ENCODE results near the gene TRIM54.

TRIM54 gene, protein sequence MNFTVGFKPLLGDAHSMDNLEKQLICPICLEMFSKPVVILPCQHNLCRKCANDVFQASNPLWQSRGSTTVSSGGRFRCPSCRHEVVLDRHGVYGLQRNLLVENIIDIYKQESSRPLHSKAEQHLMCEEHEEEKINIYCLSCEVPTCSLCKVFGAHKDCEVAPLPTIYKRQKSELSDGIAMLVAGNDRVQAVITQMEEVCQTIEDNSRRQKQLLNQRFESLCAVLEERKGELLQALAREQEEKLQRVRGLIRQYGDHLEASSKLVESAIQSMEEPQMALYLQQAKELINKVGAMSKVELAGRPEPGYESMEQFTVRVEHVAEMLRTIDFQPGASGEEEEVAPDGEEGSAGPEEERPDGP

GRCh38 chr2:27281855-27282559 lies at the start of gene TRIM54:
TRIM54 (plus strand) TSS chr2:27282429; CDS start chr2:27282732, 303 bp downstream.
- no peak for DNase-seq (ENCODE audit: low read depth)

GRCh38 chr2:27233341-27233740 lies 48.9 kb upstream of the TRIM54 start:
- no peak for DNase-seq (ENCODE audit: low read depth)

DNA sequence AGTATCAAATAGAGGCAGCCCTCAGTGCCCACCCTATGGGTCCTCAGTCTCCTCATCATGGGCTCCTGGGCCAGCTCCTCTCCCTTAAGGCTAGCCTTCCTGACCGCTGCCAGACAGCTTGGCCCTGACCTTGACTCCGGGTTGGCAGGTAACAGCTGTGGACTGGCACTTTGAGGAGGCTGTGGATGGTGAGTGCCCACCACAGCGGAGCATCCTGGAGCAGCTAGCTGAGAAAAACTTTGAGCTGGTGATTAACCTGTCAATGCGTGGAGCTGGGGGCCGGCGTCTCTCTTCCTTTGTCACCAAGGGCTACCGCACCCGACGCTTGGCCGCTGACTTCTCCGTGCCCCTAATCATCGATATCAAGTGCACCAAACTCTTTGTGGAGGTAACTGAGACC lies 46.1 kb upstream of the TRIM54 start:
- no peak for DNase-seq (ENCODE audit: low read depth)

DNA sequence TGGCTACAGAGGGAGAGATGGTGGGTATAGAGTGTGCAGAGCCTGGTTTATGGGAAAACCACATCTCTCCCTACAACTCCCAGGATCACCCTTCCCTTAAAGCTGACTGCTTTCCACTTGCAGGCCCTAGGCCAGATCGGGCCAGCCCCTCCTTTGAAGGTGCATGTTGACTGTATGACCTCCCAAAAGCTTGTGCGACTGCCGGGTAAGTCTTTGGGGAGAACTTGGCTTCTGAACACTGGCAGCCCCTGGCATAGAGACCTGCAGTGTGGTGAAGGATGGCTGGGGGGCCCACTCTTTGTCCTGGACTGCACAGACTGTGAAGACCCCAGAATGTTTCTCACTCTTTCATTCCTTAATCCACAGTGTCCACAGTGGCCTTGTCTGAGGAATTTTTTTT lies 45.6 kb upstream of the TRIM54 start:
- DNase-seq (ENCODE audit: low read depth): no peak

DNA sequence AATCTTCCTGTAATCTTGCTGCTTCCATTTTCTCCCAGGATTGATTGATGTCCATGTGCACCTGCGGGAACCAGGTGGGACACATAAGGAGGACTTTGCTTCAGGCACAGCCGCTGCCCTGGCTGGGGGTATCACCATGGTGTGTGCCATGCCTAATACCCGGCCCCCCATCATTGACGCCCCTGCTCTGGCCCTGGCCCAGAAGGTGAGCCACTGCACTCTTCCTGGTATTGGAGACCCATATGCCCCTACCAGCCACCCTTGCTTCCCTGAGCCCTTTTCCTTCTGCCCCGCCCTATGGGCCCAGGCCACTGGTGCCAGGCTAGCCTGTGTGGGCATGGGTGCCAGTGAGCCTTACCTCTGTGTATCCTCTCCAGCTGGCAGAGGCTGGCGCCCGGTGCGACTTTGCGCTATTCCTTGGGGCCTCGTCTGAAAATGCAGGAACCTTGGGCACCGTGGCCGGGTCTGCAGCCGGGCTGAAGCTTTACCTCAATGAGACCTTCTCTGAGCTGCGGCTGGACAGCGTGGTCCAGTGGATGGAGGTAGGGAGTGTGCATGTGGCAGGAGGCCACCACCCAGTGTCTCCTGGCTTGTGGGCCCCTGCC lies 44.8 kb upstream of the TRIM54 start:
- DNase-seq (ENCODE audit: low read depth): no peak

DNA sequence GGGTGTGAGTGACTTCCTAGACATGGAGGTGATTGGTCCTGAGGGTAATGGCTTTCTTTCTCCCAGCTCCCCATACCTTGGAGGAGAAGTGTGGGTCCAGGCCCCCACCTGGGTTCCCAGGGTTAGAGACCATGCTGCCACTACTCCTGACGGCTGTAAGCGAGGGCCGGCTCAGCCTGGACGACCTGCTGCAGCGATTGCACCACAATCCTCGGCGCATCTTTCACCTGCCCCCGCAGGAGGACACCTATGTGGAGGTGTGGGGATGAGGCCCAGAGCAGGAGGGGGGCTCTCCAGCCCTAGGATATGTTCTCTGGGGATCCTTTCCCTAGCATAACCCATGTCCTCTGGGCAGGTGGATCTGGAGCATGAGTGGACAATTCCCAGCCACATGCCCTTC lies 43.3 kb upstream of the TRIM54 start:
- DNase-seq (ENCODE audit: low read depth): no peak

DNA sequence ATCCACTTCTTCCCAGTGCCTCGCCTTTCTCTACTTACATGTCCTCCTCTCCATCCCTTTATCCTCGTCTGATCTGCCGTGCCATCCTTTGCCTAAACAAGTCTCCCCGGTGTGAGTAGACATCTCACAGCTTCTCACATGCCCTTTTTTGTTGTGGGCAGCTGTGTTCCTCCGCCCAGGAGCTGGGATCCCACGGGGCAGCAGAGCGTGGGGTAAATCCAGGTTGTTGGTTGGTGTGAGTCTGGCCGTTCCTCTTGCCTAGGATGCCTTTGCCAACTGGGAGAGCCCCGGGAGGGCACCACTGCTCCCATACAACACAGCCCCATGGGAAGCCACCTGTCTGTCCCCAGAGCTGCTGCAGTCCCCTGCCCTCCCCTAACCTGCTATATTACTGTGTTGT lies 41.8 kb upstream of the TRIM54 start:
- no peak for DNase-seq (ENCODE audit: low read depth)

DNA sequence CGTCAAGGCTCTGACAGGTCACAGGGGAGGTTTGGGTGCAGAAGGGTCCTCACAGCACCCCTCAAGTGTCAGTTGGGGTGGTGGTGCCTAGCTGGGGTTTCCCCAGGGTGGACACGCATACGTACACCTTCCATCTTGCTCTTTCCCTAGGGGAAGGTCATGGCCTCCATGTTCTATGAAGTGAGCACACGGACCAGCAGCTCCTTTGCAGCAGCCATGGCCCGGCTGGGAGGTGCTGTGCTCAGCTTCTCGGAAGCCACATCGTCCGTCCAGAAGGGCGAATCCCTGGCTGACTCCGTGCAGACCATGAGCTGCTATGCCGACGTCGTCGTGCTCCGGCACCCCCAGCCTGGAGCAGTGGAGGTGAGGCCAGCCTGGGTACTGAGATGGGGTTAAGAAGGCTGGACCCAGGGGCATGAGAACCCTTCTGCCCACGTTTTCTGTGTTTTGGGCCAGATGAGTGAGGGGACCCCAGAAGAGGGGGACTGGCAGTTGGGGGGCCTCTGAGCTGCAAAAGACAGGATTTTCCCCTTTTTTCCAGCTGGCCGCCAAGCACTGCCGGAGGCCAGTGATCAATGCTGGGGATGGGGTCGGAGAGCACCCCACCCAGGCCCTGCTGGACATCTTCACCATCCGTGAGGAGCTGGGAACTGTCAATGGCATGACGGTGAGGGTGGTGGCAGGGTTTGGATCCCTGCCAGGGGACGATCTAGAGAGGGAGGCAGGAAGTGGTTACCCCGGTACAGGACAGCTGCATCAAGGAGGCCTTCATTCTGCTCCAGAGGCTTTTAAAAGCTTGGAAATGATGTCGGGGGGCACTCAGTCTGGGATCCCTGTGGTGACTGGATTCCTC lies 40.2 kb upstream of the TRIM54 start:
- no peak for DNase-seq (ENCODE audit: low read depth)

DNA sequence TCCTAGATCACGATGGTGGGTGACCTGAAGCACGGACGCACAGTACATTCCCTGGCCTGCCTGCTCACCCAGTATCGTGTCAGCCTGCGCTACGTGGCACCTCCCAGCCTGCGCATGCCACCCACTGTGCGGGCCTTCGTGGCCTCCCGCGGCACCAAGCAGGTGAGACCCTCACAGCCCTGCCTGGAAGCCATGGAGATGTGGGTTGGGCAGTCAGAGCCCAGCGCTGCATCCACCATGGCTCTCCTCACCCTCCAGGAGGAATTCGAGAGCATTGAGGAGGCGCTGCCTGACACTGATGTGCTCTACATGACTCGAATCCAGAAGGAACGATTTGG lies 39.6 kb upstream of the TRIM54 start:
- no peak for DNase-seq (ENCODE audit: low read depth)

- no peak for DNase-seq (ENCODE audit: low read depth)
These were observed 38.7 kb upstream of the TRIM54 start for GRCh38 chr2:27243391-27244130.

DNA sequence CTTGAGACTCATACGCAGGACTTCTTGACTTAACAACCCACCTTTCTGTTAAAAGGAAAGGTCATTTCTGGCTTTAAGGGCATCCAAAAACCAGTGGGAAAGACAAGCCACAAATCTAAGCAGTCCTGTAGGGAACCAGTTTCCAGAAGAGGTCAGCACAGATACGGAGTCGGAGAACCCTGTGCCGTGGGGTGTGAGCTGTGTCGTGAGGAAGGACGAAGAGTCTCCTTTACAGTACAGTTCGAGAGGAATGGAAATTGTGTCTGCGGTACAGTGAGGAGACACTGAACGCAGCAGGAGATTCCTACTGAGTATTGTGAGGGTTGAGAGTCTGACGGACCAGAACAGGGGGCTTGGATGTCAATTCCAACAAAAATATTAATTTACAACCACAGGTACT lies 37.1 kb upstream of the TRIM54 start:
- no peak for DNase-seq (ENCODE audit: low read depth)

DNA sequence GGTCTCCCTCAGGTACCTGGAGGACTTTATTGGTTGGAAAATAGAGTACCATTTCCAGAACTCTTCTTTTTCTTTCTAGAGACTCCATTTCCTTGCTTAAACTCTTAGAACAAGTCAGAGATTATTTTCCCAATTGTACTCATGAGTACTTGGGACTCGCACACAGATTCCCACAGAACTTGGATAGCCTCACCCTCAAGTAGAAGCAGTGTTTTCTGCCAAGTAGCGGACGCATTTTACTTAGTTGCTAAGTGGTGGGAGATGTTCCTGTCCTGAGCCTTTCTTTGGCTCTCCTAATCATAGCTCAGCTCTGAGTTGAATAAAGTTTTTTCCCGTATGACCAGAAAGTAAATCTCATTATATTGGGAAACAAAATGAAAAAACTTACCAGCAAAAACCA lies 36.6 kb upstream of the TRIM54 start:
- no peak for DNase-seq (ENCODE audit: low read depth)

DNA sequence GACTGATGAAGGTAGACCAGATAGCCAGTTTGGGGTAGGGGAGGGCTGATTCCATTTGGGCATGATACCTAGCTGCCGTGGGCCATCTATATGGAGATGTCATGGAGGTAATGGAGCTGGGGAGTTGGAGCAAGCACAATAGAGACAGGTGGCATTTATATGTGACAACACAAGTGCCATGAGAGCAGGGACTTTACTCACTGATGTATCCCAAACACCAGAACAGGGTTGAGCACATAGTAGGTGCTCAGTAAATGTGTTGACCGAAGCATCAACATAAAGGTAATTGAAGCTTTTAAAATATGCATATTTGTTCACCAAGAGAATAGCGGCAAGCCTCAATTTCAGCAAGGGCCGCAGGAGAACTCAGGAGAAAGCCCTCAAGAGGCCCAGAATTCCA lies 34.3 kb upstream of the TRIM54 start:
- DNase-seq (ENCODE audit: low read depth): no peak

GRCh38 chr2:27249159-27249890 lies 32.9 kb upstream of the TRIM54 start:
- DNase-seq (ENCODE audit: low read depth): peak; percentile 25

- no peak for DNase-seq (ENCODE audit: low read depth)
These were observed 32.2 kb upstream of the TRIM54 start for GRCh38 chr2:27249891-27250651.

GRCh38 chr2:27250652-27251379 lies 31.4 kb upstream of the TRIM54 start:
- no peak for DNase-seq (ENCODE audit: low read depth)

- no peak for DNase-seq (ENCODE audit: low read depth)
These were observed 30.5 kb upstream of the TRIM54 start for GRCh38 chr2:27251766-27252165.

DNA sequence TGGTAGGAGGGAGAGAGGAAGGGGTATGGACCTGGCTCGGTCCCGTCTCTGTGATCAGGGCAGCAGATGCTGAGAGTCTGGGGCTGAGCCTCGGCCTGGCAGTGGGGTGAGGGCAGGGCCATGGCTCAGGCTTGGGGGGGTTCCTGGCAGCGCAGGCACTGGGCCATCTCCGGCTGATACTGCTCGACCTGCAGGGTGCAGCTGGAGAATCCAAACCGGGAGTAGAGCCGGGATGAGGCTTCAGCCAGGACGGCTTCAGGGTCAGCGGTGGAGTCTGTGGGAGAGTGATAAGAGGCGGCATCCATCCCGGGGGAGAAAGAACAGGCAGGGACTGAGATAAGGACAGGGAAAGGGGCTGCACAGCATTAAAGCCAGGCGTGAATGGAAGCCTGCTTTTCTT lies 27.0 kb upstream of the TRIM54 start:
- no peak for DNase-seq (ENCODE audit: low read depth)

DNA sequence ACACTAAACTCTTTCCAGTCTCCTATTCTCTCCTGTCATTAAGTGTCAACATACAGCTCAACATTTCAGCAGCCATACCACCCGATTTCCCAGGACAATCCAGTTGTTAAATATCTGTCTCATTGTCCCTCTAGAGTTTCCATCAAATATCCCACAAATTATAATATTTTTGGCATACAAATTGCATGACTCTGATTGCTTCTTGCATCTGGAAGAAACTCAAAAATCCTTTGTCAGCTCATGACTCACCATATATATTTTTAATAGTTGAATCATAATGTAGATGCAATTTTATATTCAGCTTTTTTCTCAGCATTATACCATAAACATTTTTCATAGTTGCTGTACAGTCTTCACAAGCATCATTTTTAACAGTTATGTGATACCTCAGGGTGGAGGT lies 26.6 kb upstream of the TRIM54 start:
- DNase-seq (ENCODE audit: low read depth): peak; percentile 67

All from stromal cell of bone marrow (primary cell).